CD8-positive, alpha-beta memory T cell (primary cell): ENCODE measurements around the gene FSTL1. TPM values are rescaled to one million over a fixed set of nuclear protein-coding genes. Genes with fewer than 3 reads are reported as not detected.

ENCODE experiments used
- CTCF ChIA-PET: fragments of 350-600 bp; sonication (Branson Sonifier 250); formaldehyde crosslinking; loops from one replicate; lab custom pipeline; 2021; ENCODE audit warnings: antibody characterized with exemption; lab: Charles Lee
- POLR2A ChIA-PET: fragments of 350-600 bp; sonication (Branson Sonifier 250); formaldehyde crosslinking; loops from one replicate; lab custom pipeline; 2021; ENCODE audit warnings: antibody characterized with exemption; lab: Charles Lee
- DNase-seq, 5 donors: peaks; one replicate each; pipeline versions ENCODE4 v3.0.0 to v3.0.0-alpha.2; 2020 to 2022; ENCODE audit warnings: mixed read lengths in 1 of 5
- H3K27ac ChIP-seq: one replicate; pipeline ENCODE4 v1.7.0; 2013; ENCODE audit warnings: low read depth, mild to moderate bottlenecking, low read length, moderate library complexity
- H3K27me3 ChIP-seq: 2 replicates; pipeline ENCODE4 v1.7.0; 2013; ENCODE audit warnings: low read length, mild to moderate bottlenecking; ENCODE audit not compliant: insufficient read depth, poor library complexity, severe bottlenecking
- H3K36me3 ChIP-seq: 2 replicates; pipeline ENCODE4 v1.7.0; 2013; ENCODE audit warnings: mild to moderate bottlenecking, low read length, moderate library complexity; ENCODE audit not compliant: insufficient read depth
- H3K4me1 ChIP-seq: 2 replicates; pipeline ENCODE4 v1.7.0; 2013; ENCODE audit warnings: mild to moderate bottlenecking, low read length, moderate library complexity; ENCODE audit not compliant: insufficient read depth
- H3K4me3 ChIP-seq: 2 replicates; pipeline ENCODE4 v1.7.0; 2013; ENCODE audit warnings: mild to moderate bottlenecking, low read length
- H3K9me3 ChIP-seq: 2 replicates; pipeline ENCODE4 v1.7.0; 2013; ENCODE audit warnings: mild to moderate bottlenecking, low read length
- H3K27ac Mint-ChIP-seq, 8 donors: one replicate each; pipeline ENCODE4 v1.8.0; 2020 to 2021; ENCODE audit warnings: mixed read lengths in 8 of 8, mild to moderate bottlenecking in 6 of 8, inconsistent platforms in 3 of 8, moderate library complexity in 3 of 8
- H3K27me3 Mint-ChIP-seq, 2 donors: one replicate each; pipeline ENCODE4 v1.8.0; 2020 to 2021; ENCODE audit warnings: mixed read lengths in 2 of 2, mild to moderate bottlenecking in 1 of 2, moderate library complexity in 1 of 2
- H3K36me3 Mint-ChIP-seq, 3 donors: one replicate each; pipeline ENCODE4 v1.8.0; 2020 to 2021; ENCODE audit warnings: mixed read lengths in 3 of 3, inconsistent platforms in 1 of 3, mild to moderate bottlenecking in 1 of 3
- H3K4me1 Mint-ChIP-seq, 3 donors: one replicate each; pipeline ENCODE4 v1.8.0; 2020 to 2021; ENCODE audit warnings: mixed read lengths in 3 of 3, inconsistent platforms in 1 of 3, mild to moderate bottlenecking in 1 of 3
- H3K4me3 Mint-ChIP-seq, 7 donors: one replicate each; pipeline ENCODE4 v1.8.0; 2020 to 2021; ENCODE audit warnings: mixed read lengths in 7 of 7, mild to moderate bottlenecking in 6 of 7, moderate library complexity in 4 of 7, inconsistent platforms in 2 of 7
- H3K9me3 Mint-ChIP-seq, 5 donors: one replicate each; pipeline ENCODE4 v1.8.0; 2020 to 2022; ENCODE audit warnings: mixed read lengths in 5 of 5, mild to moderate bottlenecking in 3 of 5, moderate library complexity in 2 of 5, inconsistent platforms in 1 of 5
- polyA plus RNA-seq: library from polyadenylated mRNA; unstranded; fragments of 300-500 nt; fragmentation: Illumina TruSeq; gene quantifications from one replicate; pipeline ENCODE4 v1.2.3, GENCODE V29; 2021
- total RNA-seq, 2 experiments: library from RNA; stranded (reverse); gene quantifications; one replicate each; pipeline ENCODE4 v1.2.3, GENCODE V29; 2021

Gene FSTL1
- total and polyA plus RNA-seq, 3 experiments from 2014 or later, result 0.09 to 0.53 TPM; not detected in 1

- Histone ChIP-seq H3K4me3 (no peak overlapping the region), H3K27me3 (no peaks in the 10 kb centered on the region), H3K36me3 (no peaks in the 10 kb centered on the region), H3K9me3 (no peaks in the 10 kb centered on the region), H3K27ac (no peak overlapping the region), H3K4me1 (no peaks in the 10 kb centered on the region)
- H3K4me3 Mint-ChIP-seq, result no peak overlapping the region
- POLR2A ChIA-PET, result no interaction called here
- peaks cover 5 to 22% of the 10 kb centered on the region in 2 donors for H3K27me3 Mint-ChIP-seq
- no peak for DNase-seq
- H3K9me3 Mint-ChIP-seq, result no peaks in the 10 kb centered on the region
- CTCF ChIA-PET, result interaction anchor here (1.1 kb wide), 1 partner anchor 136 kb away, joined by 3 read pairs; no protein-coding TSS in a partner anchor
- no peaks in the 10 kb centered on the region for H3K4me1 Mint-ChIP-seq
- H3K36me3 Mint-ChIP-seq, result no peaks in the 10 kb centered on the region
- H3K27ac Mint-ChIP-seq, result peak overlapping the region in 1 of 8 donors; percentile 77
Observed at GRCh38 chr3:120424506-120424905, 26.3 kb downstream of the FSTL1 start.

- Histone ChIP-seq H3K9me3 (no peaks in the 10 kb centered on the region), H3K4me3 (no peak overlapping the region), H3K27ac (no peak overlapping the region), H3K4me1 (no peaks in the 10 kb centered on the region), H3K36me3 (no peaks in the 10 kb centered on the region), H3K27me3 (no peaks in the 10 kb centered on the region)
- no peak for DNase-seq
- Mint-ChIP-seq H3K9me3 (no peaks in the 10 kb centered on the region), H3K4me3 (no peak overlapping the region), H3K4me1 (peaks cover 0 to 7% (median 2%) of the 10 kb centered on the region in 3 donors), H3K27ac (no peak overlapping the region), H3K36me3 (no peaks in the 10 kb centered on the region), H3K27me3 (peaks cover 11 to 23% of the 10 kb centered on the region in 2 donors)
- POLR2A ChIA-PET, result no interaction called here
- CTCF ChIA-PET, result interaction anchor here (2.2 kb wide), 1 partner anchor 179 kb away, joined by 9 read pairs; no protein-coding TSS in a partner anchor
Observed at GRCh38 chr3:120423432-120423831, 27.4 kb downstream of the FSTL1 start.

GRCh38 chr3:120421926-120422325 is 28.9 kb downstream of the FSTL1 start:
- Histone ChIP-seq H3K4me3 (no peak overlapping the region), H3K36me3 (no peaks in the 10 kb centered on the region), H3K27ac (no peak overlapping the region), H3K4me1 (peaks cover 2% of the 10 kb centered on the region), H3K9me3 (no peaks in the 10 kb centered on the region), H3K27me3 (no peaks in the 10 kb centered on the region)
- Mint-ChIP-seq H3K4me1 (peaks cover 8 to 19% (median 10%) of the 10 kb centered on the region in 3 donors), H3K4me3 (no peak overlapping the region), H3K27ac (no peak overlapping the region), H3K27me3 (peaks cover 8 to 17% of the 10 kb centered on the region in 2 donors), H3K9me3 (no peaks in the 10 kb centered on the region), H3K36me3 (no peaks in the 10 kb centered on the region)
- POLR2A ChIA-PET, result no interaction called here
- CTCF ChIA-PET, result interaction anchor here (1.0 to 2.2 kb wide), 2 partner anchors 137 to 177 kb away, joined by 3 to 9 read pairs; no protein-coding TSS in a partner anchor
- no peak for DNase-seq

GRCh38 chr3:120420928-120421551 is 29.8 kb downstream of the FSTL1 start:
- Histone ChIP-seq H3K36me3 (no peaks in the 10 kb centered on the region), H3K4me3 (no peak overlapping the region), H3K27ac (no peak overlapping the region), H3K4me1 (peaks cover 5% of the 10 kb centered on the region), H3K27me3 (no peaks in the 10 kb centered on the region), H3K9me3 (no peaks in the 10 kb centered on the region)
- POLR2A ChIA-PET, result no interaction called here
- no peak for DNase-seq
- H3K9me3 Mint-ChIP-seq, result no peaks in the 10 kb centered on the region
- H3K27me3 Mint-ChIP-seq, result peaks cover 8 to 11% of the 10 kb centered on the region in 2 donors
- H3K4me3 Mint-ChIP-seq, result peak overlapping the region in 1 of 7 donors; percentile 45
- CTCF ChIA-PET, result interaction anchor here (1.1 to 2.2 kb wide), 2 partner anchors 72 to 176 kb away, joined by 4 to 9 read pairs; partner anchors contain the start of gene LRRC58
- no peak overlapping the region for H3K27ac Mint-ChIP-seq
- peaks cover 10 to 21% (median 14%) of the 10 kb centered on the region in 3 donors for H3K4me1 Mint-ChIP-seq
- H3K36me3 Mint-ChIP-seq, result no peaks in the 10 kb centered on the region

GRCh38 chr3:120420360-120420759 is 30.4 kb downstream of the FSTL1 start:
- Mint-ChIP-seq H3K27ac (no peak overlapping the region), H3K9me3 (no peaks in the 10 kb centered on the region), H3K27me3 (peaks cover 8 to 12% of the 10 kb centered on the region in 2 donors), H3K36me3 (no peaks in the 10 kb centered on the region), H3K4me3 (no peak overlapping the region), H3K4me1 (peaks cover 10 to 21% (median 14%) of the 10 kb centered on the region in 3 donors)
- no peak overlapping the region for H3K4me3 ChIP-seq
- no peaks in the 10 kb centered on the region for H3K36me3 ChIP-seq
- H3K27ac ChIP-seq, result no peak overlapping the region
- H3K27me3 ChIP-seq, result no peaks in the 10 kb centered on the region
- no peak for DNase-seq
- H3K9me3 ChIP-seq, result no peaks in the 10 kb centered on the region
- CTCF ChIA-PET, result interaction anchor here (1.1 to 6.1 kb wide), 2 partner anchors 71 to 175 kb away, joined by 4 to 90 read pairs; partner anchors contain the start of gene LRRC58
- POLR2A ChIA-PET, result no interaction called here
- peaks cover 5% of the 10 kb centered on the region for H3K4me1 ChIP-seq

- no peak overlapping the region for H3K4me3 Mint-ChIP-seq
- CTCF ChIA-PET, result interaction anchor here (1.1 to 6.1 kb wide), 2 partner anchors 70 to 174 kb away, joined by 4 to 90 read pairs; partner anchors contain the start of gene LRRC58
- H3K27me3 Mint-ChIP-seq, result peaks cover 8 to 12% of the 10 kb centered on the region in 2 donors
Observed at GRCh38 chr3:120419797-120420196, 31.0 kb downstream of the FSTL1 start.

GRCh38 chr3:120418866-120419490 is 31.8 kb downstream of the FSTL1 start:
- Histone ChIP-seq H3K9me3 (no peaks in the 10 kb centered on the region), H3K4me3 (no peak overlapping the region), H3K27ac (no peak overlapping the region), H3K4me1 (peaks cover 5% of the 10 kb centered on the region), H3K36me3 (no peaks in the 10 kb centered on the region), H3K27me3 (no peaks in the 10 kb centered on the region)
- Mint-ChIP-seq H3K27ac (peak overlapping the region in 1 of 8 donors; percentile 42), H3K27me3 (peaks cover 8% of the 10 kb centered on the region in 2 donors), H3K9me3 (no peaks in the 10 kb centered on the region), H3K36me3 (no peaks in the 10 kb centered on the region), H3K4me3 (peak overlapping the region in 2 of 7 donors; percentile 6 to 36), H3K4me1 (peaks cover 10 to 21% (median 14%) of the 10 kb centered on the region in 3 donors)
- ChIA-PET CTCF (interaction anchor here (1.2 to 6.1 kb wide), 4 partner anchors 140 to 376 kb away, joined by 3 to 90 read pairs (median 16); no protein-coding TSS in a partner anchor), POLR2A (no interaction called here)
- peak in 2 of 5 donors; percentile 2 to 9 for DNase-seq

More at GRCh38 chr3:120419797-120420196, 31.0 kb downstream of the FSTL1 start:
- no peaks in the 10 kb centered on the region for H3K9me3 Mint-ChIP-seq
- no peaks in the 10 kb centered on the region for H3K27me3 ChIP-seq
- peaks cover 10 to 21% (median 14%) of the 10 kb centered on the region in 3 donors for H3K4me1 Mint-ChIP-seq
- H3K27ac Mint-ChIP-seq, result no peak overlapping the region
- peaks cover 5% of the 10 kb centered on the region for H3K4me1 ChIP-seq
- POLR2A ChIA-PET, result no interaction called here
- no peak overlapping the region for H3K4me3 ChIP-seq
- no peak for DNase-seq
- H3K36me3 ChIP-seq, result no peaks in the 10 kb centered on the region
- no peaks in the 10 kb centered on the region for H3K36me3 Mint-ChIP-seq
- no peaks in the 10 kb centered on the region for H3K9me3 ChIP-seq
- H3K27ac ChIP-seq, result no peak overlapping the region
